Loucy (cell line): ENCODE measurements around the gene SLC6A2.

Experiments used
- H2AFZ ChIP-seq: fragments of 200-600 bp; sonication (generic); 2 replicates; pipeline ENCODE4 v1.6.0; 2016; ENCODE audit warnings: antibody characterized with exemption, mild to moderate bottlenecking, low read length, moderate library complexity
- H3F3A ChIP-seq: fragments of 200-600 bp; 2 replicates; pipeline ENCODE4 v1.6.0; 2016; ENCODE audit warnings: antibody characterized with exemption, low read depth, mild to moderate bottlenecking
- H3K27me3 ChIP-seq: fragments of 200-600 bp; sonication (generic); 2 replicates; pipeline ENCODE4 v1.6.1; 2014; ENCODE audit warnings: low read length, mild to moderate bottlenecking; ENCODE audit not compliant: insufficient read depth, poor library complexity, severe bottlenecking
- H3K36me3 ChIP-seq: fragments of 200-600 bp; sonication (generic); 2 replicates; pipeline ENCODE4 v1.6.1; 2016; ENCODE audit warnings: low read length; ENCODE audit not compliant: insufficient read depth
- H3K4me1 ChIP-seq: fragments of 200-600 bp; sonication (generic); 2 replicates; pipeline ENCODE4 v1.5.1; 2014; ENCODE audit warnings: low read length, mild to moderate bottlenecking; ENCODE audit not compliant: insufficient read depth, poor library complexity, severe bottlenecking
- H3K4me2 ChIP-seq: fragments of 200-600 bp; sonication (generic); 2 replicates; pipeline ENCODE4 v1.6.0; 2014; ENCODE audit warnings: antibody characterized with exemption, low read length, low read depth, mild to moderate bottlenecking; ENCODE audit not compliant: poor library complexity, severe bottlenecking
- H3K4me3 ChIP-seq: fragments of 200-600 bp; sonication (generic); 2 replicates; pipeline ENCODE4 v1.5.1; 2014; ENCODE audit warnings: low read length, mild to moderate bottlenecking, mixed read lengths; ENCODE audit not compliant: poor library complexity, severe bottlenecking
- H3K79me2 ChIP-seq: fragments of 200-600 bp; sonication (generic); 2 replicates; pipeline ENCODE4 v1.6.1; 2014; ENCODE audit warnings: low read length; ENCODE audit not compliant: insufficient read depth
- H3K9ac ChIP-seq: fragments of 200-600 bp; sonication (generic); 2 replicates; pipeline ENCODE4 v1.6.0; 2014; ENCODE audit warnings: mild to moderate bottlenecking, low read depth, low read length, moderate library complexity; ENCODE audit not compliant: poor library complexity, severe bottlenecking
- H3K9me2 ChIP-seq: fragments of 200-600 bp; sonication (generic); replicated peaks from 2 replicates; pipeline ENCODE4 v1.6.1; 2016; ENCODE audit warnings: low read depth, low read length, mixed read lengths
- H3K9me3 ChIP-seq: fragments of 200-600 bp; sonication (generic); 2 replicates; pipeline ENCODE4 v1.6.1; 2014; ENCODE audit warnings: mild to moderate bottlenecking, antibody characterized with exemption, low read length, low read depth; ENCODE audit not compliant: insufficient read depth
- H4K20me1 ChIP-seq: fragments of 200-600 bp; sonication (generic); 2 replicates; pipeline ENCODE4 v1.6.0; 2014; ENCODE audit warnings: antibody characterized with exemption, low read length, mild to moderate bottlenecking; ENCODE audit not compliant: insufficient read depth, poor library complexity, severe bottlenecking
- CTCF ChIP-seq: fragments of 200-600 bp; sonication (generic); conservative IDR thresholded peaks from 2 replicates; pipeline ENCODE4 v1.5.1; 2014; ENCODE audit warnings: mild to moderate bottlenecking, antibody characterized with exemption, low read length
- EZH2phosphoT487 ChIP-seq: fragments of 200-600 bp; IDR thresholded peaks from 2 replicates; pipeline ENCODE4 v1.6.1; 2018; ENCODE audit warnings: antibody characterized with exemption, mild to moderate bottlenecking, moderate library complexity, borderline replicate concordance

The SLC6A2 gene

GRCh38 chr16:55662644-55663031 is 6.8 kb downstream of the SLC6A2 start:
- Histone ChIP-seq H3K9ac (no peak overlapping the region), H3K4me3 (no peak overlapping the region), H3K36me3 (no peaks in the 10 kb centered on the region), H4K20me1 (no peaks in the 10 kb centered on the region), H3K4me1 (no peaks in the 10 kb centered on the region), H3K27me3 (no peaks in the 10 kb centered on the region), H3K9me3 (no peaks in the 10 kb centered on the region), H2AFZ (no peak overlapping the region), H3F3A (no peaks in the 10 kb centered on the region), H3K79me2 (no peaks in the 10 kb centered on the region), H3K4me2 (no peak overlapping the region), H3K9me2 (no peaks in the 10 kb centered on the region)
- TF ChIP-seq EZH2phosphoT487 (no peak), CTCF (no peak)

- no peaks in the 10 kb centered on the region for H3K27me3 ChIP-seq
- no peak overlapping the region for H2AFZ ChIP-seq
- no peaks in the 10 kb centered on the region for H3F3A ChIP-seq
- no peak overlapping the region for H3K9ac ChIP-seq
- H4K20me1 ChIP-seq: no peaks in the 10 kb centered on the region
- H3K9me2 ChIP-seq: no peaks in the 10 kb centered on the region
- H3K79me2 ChIP-seq: no peaks in the 10 kb centered on the region
- no peak overlapping the region for H3K4me3 ChIP-seq
- no peaks in the 10 kb centered on the region for H3K36me3 ChIP-seq
- H3K4me1 ChIP-seq: no peaks in the 10 kb centered on the region
- TF ChIP-seq CTCF (no peak), EZH2phosphoT487 (no peak)
- H3K9me3 ChIP-seq: no peaks in the 10 kb centered on the region
- no peak overlapping the region for H3K4me2 ChIP-seq
Observed at GRCh38 chr16:55663225-55663624, 7.4 kb downstream of the SLC6A2 start.

- Histone ChIP-seq H3K4me3 (no peak overlapping the region), H4K20me1 (no peaks in the 10 kb centered on the region), H3K36me3 (no peaks in the 10 kb centered on the region), H3K4me2 (no peak overlapping the region), H3K79me2 (no peaks in the 10 kb centered on the region), H2AFZ (no peak overlapping the region), H3K27me3 (no peaks in the 10 kb centered on the region), H3K9me2 (no peaks in the 10 kb centered on the region), H3K9ac (no peak overlapping the region), H3F3A (no peaks in the 10 kb centered on the region), H3K4me1 (no peaks in the 10 kb centered on the region), H3K9me3 (no peaks in the 10 kb centered on the region)
- TF ChIP-seq EZH2phosphoT487 (no peak), CTCF (no peak)
Observed at GRCh38 chr16:55663765-55664677, 8.2 kb downstream of the SLC6A2 start.
